ENCODE data around the gene DCHS1. TPM values are rescaled to one million over a fixed set of nuclear protein-coding genes. Genes with fewer than 3 reads are reported as not detected.
A peak's percentile ranks its signal among the peaks of the same experiment; 100 is the strongest.

The DCHS1 gene
- total RNA-seq, 2 experiments from 2014 or later: 2.1 to 2.5 TPM

DNA sequence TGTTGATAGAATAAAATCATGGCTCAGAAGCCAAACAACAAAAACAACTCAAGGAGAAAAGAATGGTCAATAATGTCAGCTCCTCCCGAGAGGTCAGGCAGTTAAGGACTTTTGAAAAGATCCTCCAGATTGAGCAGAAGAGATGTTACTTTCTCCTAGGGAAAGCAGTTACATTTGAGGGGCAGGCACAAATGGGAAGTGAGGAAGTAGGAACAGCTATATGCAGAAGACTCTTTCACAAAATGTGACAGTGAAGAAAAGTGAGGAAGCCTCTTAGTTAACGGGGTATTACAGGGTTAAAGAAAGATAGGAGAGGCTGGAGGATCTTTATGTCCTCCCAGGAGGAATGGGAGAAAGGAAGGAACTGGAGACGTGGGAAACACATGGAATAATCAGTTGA lies 3.4 kb downstream of the DCHS1 start:
- POLR2A ChIA-PET: no interaction called here
- no peak for DNase-seq
- Mint-ChIP-seq H3K36me3 (peaks cover 2% of the 10 kb centered on the region), H3K4me3 (no peak overlapping the region), H3K27me3 (peaks cover 14% of the 10 kb centered on the region), H3K4me1 (peaks cover 3% of the 10 kb centered on the region), H3K9me3 (no peaks in the 10 kb centered on the region), H3K27ac (no peak overlapping the region)
- ATAC-seq (ENCODE audit: low read depth): no peak

DNA sequence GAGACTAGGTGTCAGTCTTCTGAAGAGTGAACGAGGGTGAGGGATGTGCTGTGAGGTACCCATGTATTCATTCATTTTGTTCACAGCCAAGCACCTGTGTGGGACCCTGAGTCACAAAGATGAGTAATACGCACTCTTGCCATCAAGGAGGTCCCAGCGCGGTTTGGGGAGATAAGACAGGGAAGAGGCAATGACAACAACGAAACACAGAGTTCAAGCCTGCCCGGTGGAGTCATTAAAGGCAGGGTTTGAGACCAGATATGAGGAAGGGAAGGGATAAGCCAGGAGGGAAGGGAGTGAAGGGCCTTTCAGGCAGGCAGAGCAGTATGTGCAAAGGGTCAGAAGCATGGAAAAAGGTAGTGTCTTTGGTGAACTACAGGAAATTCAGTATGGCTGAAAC lies 4.6 kb downstream of the DCHS1 start:
- H3K27me3 Mint-ChIP-seq: peaks cover 2% of the 10 kb centered on the region
- no peaks in the 10 kb centered on the region for H3K36me3 Mint-ChIP-seq
- DNase-seq (no peak), ATAC-seq (ENCODE audit: low read depth) (no peak)
- H3K9me3 Mint-ChIP-seq: no peaks in the 10 kb centered on the region
- POLR2A ChIA-PET: no interaction called here
- H3K4me1 Mint-ChIP-seq: peaks cover 1% of the 10 kb centered on the region
- H3K27ac Mint-ChIP-seq: no peak overlapping the region
- no peak overlapping the region for H3K4me3 Mint-ChIP-seq

DNA sequence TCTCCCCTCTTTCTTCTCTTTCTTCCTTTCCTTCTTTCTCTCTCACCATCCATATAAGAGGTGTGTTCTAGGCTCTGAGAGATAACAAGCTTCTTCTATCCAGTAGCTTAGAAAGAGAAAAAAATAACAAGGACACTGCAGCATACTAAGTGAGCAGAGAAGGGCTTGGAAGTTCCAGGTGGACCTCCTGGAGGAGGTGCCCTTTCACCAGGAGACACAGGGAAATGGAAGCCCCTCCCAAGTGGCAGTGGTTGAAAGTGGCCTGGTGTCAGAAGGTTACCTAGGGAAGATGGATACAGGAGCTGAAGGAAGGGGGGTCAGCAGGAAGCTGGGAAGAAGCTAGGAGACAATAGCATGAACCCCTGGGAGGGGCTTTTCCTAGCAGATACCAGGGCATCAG lies 5.5 kb downstream of the DCHS1 start:
- H3K27me3 Mint-ChIP-seq: no peaks in the 10 kb centered on the region
- H3K27ac Mint-ChIP-seq: no peak overlapping the region

DNA sequence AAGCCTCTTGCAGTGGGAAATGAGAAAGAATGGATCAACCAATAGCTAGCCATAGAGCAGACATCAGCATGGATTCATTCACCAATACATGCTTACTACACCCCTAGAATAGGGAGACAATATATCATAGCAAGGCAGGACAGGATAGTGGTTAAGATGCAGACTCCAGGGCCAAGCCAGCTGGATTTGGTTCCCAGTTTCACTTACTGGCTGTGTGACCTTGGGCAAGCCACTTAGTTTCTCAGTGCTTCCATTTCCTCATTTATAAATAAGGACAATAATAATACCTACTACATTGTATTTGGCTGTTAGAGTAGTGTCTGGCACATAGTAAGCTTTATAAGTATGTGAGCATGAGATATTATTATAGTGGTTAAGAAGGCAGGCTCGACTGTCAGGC lies 7.1 kb downstream of the DCHS1 start:
- no peaks in the 10 kb centered on the region for H3K9me3 Mint-ChIP-seq
- DNase-seq: no peak
- POLR2A ChIA-PET: interaction anchor here (1.0 to 3.1 kb wide), 3 partner anchors 19 to 36 kb away, joined by 3 to 16 read pairs (median 3); partner anchors contain the start of gene TPP1
- no peak overlapping the region for H3K27ac Mint-ChIP-seq
- no peaks in the 10 kb centered on the region for H3K27me3 Mint-ChIP-seq
- H3K4me3 Mint-ChIP-seq: no peak overlapping the region
- ATAC-seq (ENCODE audit: low read depth): no peak
- no peaks in the 10 kb centered on the region for H3K36me3 Mint-ChIP-seq
- peaks cover 2% of the 10 kb centered on the region for H3K4me1 Mint-ChIP-seq

More for the DNA sequence above, 5.5 kb downstream of the DCHS1 start:
- Mint-ChIP-seq H3K4me3 (no peak overlapping the region), H3K9me3 (no peaks in the 10 kb centered on the region), H3K4me1 (peaks cover under 1% of the 10 kb centered on the region), H3K36me3 (no peaks in the 10 kb centered on the region)
- ATAC-seq (ENCODE audit: low read depth): no peak
- DNase-seq: no peak
- POLR2A ChIA-PET: interaction anchor here (0.9 kb wide), 2 partner anchors 29 to 33 kb away, joined by 3 to 4 read pairs; partner anchors contain the start of gene MRPL17

DNA sequence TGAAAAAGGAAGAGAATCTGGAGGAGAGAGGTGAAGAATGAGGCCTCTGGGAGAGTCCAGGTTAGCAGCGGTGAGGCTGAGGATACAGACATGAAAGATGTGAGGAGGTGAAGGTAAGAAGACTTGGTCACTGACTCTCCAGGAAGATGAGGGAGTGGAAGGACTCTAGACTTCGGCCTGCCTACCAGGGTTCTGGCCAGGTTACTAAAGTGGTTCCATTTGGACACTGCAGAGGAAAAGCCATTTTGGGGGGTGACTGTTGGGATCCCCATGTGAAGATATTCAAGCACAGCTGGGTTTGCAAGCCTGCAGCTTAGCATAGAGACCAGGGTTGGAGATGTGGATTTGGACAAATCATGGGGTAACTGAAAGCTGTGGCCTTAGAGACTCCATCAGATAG lies 7.8 kb downstream of the DCHS1 start:
- Mint-ChIP-seq H3K4me3 (no peak overlapping the region), H3K36me3 (no peaks in the 10 kb centered on the region), H3K27me3 (no peaks in the 10 kb centered on the region), H3K4me1 (peaks cover 2% of the 10 kb centered on the region), H3K27ac (no peak overlapping the region), H3K9me3 (no peaks in the 10 kb centered on the region)
- no peak for ATAC-seq (ENCODE audit: low read depth)
- POLR2A ChIA-PET: interaction anchor here (0.8 to 3.1 kb wide), 5 partner anchors 29 to 166 kb away, joined by 3 to 16 read pairs (median 4); partner anchors contain the start of gene TPP1
- DNase-seq: no peak

DNA sequence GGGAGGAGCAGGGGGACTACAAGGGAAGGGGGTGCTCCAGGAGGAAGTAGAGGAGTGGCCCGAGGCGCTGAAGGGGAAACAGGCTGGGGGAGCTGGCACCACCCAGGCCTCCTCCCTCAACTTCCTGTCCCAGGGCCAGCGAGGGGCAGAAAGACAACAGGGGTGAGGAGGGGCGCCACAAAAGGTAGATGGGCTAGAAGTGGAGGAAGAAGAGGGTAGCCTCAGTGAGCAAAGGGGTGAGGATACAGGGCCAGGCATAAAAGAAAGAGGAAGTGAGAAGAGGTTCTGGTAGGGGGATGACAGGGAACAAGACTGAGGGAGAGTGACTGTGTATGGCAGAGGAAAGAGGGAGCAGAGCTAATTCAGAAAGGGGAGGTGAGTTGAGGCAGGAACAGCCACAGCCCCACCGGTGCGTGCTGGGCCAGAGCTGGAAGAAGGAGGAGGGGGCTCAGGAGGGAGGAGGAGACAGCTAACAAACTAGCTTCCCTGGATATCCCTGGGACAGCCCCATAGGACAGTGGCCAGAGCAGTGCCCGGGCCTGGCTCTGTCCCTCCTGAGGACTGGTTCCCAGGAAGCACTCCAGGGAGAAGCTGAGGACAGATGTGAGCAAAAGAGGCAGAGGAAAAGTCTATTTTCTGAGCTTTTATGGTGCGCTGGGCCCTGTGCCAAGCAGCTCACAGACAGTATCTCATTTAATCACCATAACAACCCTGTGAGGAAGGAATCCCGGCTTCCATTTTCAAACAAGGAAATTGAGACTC lies 8.5 kb downstream of the DCHS1 start:
- no peaks in the 10 kb centered on the region for H3K36me3 Mint-ChIP-seq
- POLR2A ChIA-PET: interaction anchor here (0.5 to 3.1 kb wide), 8 partner anchors 28 to 261 kb away, joined by 3 to 16 read pairs (median 4); partner anchors contain the start of genes TAF10 and TPP1
- H3K9me3 Mint-ChIP-seq: no peaks in the 10 kb centered on the region
- ATAC-seq (ENCODE audit: low read depth): peak; percentile 69
- no peaks in the 10 kb centered on the region for H3K27me3 Mint-ChIP-seq
- DNase-seq: peak; percentile 58
- H3K4me3 Mint-ChIP-seq: no peak overlapping the region
- H3K27ac Mint-ChIP-seq: no peak overlapping the region
- H3K4me1 Mint-ChIP-seq: peaks cover 2% of the 10 kb centered on the region

DNA sequence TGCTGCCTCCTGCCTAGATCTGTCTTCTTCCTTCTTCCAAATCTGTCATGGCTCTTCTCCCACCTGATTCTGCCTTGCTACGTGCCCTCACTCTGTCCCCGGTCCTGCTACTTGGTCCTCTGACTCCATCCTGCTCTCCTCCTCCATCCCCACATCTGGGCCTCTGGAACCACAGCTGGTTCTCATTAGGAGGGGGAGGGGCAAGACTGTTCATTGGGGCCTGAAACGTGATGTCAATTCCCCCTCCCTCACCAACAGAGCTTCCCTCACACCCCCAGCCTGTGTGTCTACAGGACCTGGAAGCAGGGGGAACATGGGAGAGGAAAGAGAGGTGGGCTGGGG lies 9.1 kb downstream of the DCHS1 start:
- Mint-ChIP-seq H3K27ac (no peak overlapping the region), H3K36me3 (no peaks in the 10 kb centered on the region), H3K27me3 (no peaks in the 10 kb centered on the region), H3K9me3 (no peaks in the 10 kb centered on the region), H3K4me1 (peaks cover 2% of the 10 kb centered on the region), H3K4me3 (no peak overlapping the region)
- peak; percentile 4 for ATAC-seq (ENCODE audit: low read depth)
- DNase-seq: no peak
- POLR2A ChIA-PET: interaction anchor here (1.2 to 3.1 kb wide), 4 partner anchors 28 to 165 kb away, joined by 3 to 16 read pairs (median 6); partner anchors contain the start of genes TAF10 and TPP1

DNA sequence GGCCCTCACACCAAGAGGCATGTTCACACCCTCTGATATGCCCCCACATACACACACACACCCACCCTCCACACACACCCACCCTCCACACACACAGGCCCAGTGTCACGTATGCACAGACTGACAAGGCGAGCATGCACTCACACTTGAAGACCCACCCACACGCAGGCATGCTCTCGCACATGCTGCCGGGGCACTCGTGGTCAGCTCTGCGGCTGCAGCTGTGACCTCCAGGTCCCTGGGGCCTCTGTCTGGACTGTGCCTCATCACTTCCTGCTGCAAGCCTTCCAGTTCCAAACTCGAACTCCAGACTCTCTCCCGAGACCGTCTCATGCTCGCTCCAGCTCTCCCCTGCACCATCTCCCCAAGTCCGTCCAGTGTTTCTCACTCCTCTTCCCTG lies 9.5 kb downstream of the DCHS1 start:
- DNase-seq (no peak), ATAC-seq (ENCODE audit: low read depth) (no peak)
- POLR2A ChIA-PET: interaction anchor here (1.2 to 1.4 kb wide), 2 partner anchors 34 to 100 kb away, joined by 3 to 7 read pairs; partner anchors contain the start of gene TAF10
- no peak overlapping the region for H3K27ac Mint-ChIP-seq
- no peak overlapping the region for H3K4me3 Mint-ChIP-seq
- H3K9me3 Mint-ChIP-seq: no peaks in the 10 kb centered on the region
- peaks cover 2% of the 10 kb centered on the region for H3K4me1 Mint-ChIP-seq
- no peaks in the 10 kb centered on the region for H3K27me3 Mint-ChIP-seq
- H3K36me3 Mint-ChIP-seq: no peaks in the 10 kb centered on the region

DNA sequence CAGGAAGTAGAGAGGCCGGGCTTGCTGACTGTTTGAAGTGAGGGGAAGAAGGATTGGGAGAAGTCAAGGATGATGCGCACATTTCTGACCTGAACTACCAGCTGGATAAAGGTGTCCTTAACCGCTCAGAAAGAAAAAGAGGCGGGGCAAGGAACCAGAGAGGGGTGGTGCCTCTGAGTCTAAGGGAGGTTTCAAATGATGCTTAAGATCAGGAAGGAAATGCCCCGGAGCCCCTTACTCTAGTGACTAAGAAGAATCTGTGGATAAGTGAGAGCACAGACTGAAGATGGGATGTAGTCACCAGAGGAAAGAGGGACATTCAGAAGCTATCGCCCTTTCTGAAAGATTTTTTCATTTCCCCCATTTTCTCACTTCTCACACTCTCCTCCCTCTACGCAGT lies 12.7 kb downstream of the DCHS1 start:
- H3K9me3 Mint-ChIP-seq: no peaks in the 10 kb centered on the region
- H3K27me3 Mint-ChIP-seq: no peaks in the 10 kb centered on the region
- H3K4me1 Mint-ChIP-seq: peaks cover 8% of the 10 kb centered on the region
- ATAC-seq (ENCODE audit: low read depth) (no peak), DNase-seq (no peak)
- POLR2A ChIA-PET: no interaction called here
- no peaks in the 10 kb centered on the region for H3K36me3 Mint-ChIP-seq
- no peak overlapping the region for H3K4me3 Mint-ChIP-seq
- H3K27ac Mint-ChIP-seq: no peak overlapping the region

DNA sequence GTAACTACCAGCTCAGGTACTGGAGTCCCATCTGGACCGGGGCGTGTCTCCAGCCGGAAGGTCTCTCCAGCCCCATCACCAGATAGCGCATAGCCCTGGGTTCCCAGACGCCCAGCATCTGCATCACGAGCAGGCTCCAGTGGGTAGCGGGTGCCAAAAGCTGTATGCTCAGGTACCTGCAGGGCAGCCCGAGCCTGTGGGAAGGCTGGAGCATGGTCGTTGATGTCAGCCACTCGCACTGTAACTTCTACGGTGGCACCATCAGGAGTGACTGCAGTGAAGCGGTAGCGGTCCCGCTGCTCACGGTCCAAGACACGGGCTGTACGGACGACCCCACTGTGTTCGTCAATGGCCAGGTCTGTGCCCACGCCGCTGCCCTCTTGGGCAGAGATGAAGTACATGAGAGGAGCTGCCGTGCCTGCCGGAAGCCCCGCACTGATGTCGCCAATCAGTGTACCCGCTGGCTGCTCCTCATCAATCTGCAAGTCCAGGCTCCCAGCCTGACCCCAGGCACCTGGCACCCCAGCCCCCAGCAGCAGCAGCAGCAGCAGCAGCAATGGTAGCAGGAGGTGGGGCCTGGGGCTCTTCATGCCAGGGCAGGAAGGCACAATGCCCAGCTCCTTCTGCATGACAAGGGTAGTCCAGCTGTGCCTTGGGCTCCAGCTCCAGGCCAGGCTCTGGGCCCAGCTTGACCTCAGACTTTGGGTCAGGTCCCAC lies 14.5 kb downstream of the DCHS1 start:
- H3K36me3 Mint-ChIP-seq: no peaks in the 10 kb centered on the region
- no peaks in the 10 kb centered on the region for H3K9me3 Mint-ChIP-seq
- DNase-seq: no peak
- POLR2A ChIA-PET: interaction anchor here (1.3 kb wide), 1 partner anchor 22 kb away, joined by 4 read pairs; the partner anchor contains the start of gene TPP1
- H3K27me3 Mint-ChIP-seq: no peaks in the 10 kb centered on the region
- no peak overlapping the region for H3K27ac Mint-ChIP-seq
- no peak overlapping the region for H3K4me3 Mint-ChIP-seq
- ATAC-seq (ENCODE audit: low read depth): no peak
- H3K4me1 Mint-ChIP-seq: peaks cover 8% of the 10 kb centered on the region

DNA sequence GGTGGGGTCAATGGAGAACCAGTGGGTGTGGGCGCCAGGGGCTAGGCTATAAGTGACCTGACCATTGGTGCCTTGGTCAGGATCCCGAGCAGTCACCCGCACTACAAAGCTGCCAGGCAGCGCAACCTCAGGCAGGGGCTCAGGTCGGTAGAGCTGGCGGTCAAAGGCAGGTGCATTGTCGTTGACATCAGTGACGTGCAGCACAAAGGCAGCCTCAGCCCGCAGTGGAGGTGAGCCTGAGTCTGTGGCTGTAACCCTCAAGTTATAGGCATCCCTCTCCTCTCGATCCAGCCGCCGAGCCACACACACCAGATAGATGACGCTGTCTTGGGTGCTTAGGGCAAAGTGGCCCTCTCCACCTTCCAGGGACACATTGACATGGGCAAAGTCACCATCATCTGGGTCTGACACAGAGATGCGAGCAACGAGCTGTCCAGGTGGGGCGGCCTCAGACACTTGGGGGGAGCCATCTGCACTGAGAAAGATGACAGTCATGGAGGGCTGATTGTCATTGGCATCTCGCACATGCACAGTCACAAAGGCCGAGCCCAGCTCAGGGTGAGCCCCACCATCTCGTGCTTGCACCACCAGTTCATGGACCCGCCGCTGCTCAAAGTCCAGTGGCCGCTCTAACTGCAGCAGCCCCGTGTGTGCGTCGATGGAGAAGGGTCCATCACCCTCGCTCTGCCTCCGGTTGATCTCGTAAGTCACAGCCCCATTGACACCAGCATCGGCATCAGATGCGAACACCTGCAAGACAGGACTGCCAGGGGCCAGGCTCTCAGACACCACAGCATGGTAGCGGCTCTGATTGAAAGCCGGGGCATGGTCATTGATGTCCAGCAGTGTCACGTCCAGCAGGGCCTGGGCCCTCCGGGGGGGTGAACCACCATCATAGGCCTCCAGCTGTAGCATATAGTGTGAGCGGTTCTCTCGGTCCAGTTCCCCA lies 15.3 kb downstream of the DCHS1 start:
- no peaks in the 10 kb centered on the region for H3K27me3 Mint-ChIP-seq
- H3K4me3 Mint-ChIP-seq: no peak overlapping the region
- DNase-seq (no peak), ATAC-seq (ENCODE audit: low read depth) (no peak)
- POLR2A ChIA-PET: no interaction called here
- H3K4me1 Mint-ChIP-seq: peaks cover 8% of the 10 kb centered on the region
- no peaks in the 10 kb centered on the region for H3K36me3 Mint-ChIP-seq
- H3K27ac Mint-ChIP-seq: no peak overlapping the region
- H3K9me3 Mint-ChIP-seq: no peaks in the 10 kb centered on the region

DNA sequence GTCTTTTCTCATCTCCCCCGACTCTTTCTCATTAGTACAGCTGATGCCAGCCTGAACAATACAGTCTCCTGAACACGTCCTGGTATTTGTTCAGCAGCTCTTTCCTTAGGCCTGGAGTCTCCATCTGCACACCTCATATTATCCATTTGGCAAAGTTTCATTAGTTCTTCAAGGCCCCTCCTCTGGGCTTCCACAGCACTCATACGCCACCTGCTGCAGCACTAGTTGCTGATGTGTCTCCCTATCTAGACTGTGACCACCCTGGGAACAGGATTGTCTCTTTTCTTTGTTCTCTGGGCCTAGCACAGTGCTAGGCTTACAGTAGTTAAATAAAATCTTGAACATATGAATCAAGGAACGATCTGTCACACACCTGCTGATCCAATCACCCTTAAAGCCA lies 17.2 kb downstream of the DCHS1 start:
- Mint-ChIP-seq H3K27me3 (no peaks in the 10 kb centered on the region), H3K4me3 (no peak overlapping the region), H3K9me3 (no peaks in the 10 kb centered on the region), H3K27ac (no peak overlapping the region), H3K4me1 (peaks cover 5% of the 10 kb centered on the region), H3K36me3 (no peaks in the 10 kb centered on the region)
- DNase-seq (no peak), ATAC-seq (ENCODE audit: low read depth) (no peak)
- POLR2A ChIA-PET: interaction anchor here (1.4 kb wide), 2 partner anchors 11 to 20 kb away, joined by 3 to 5 read pairs; partner anchors contain the start of gene TPP1

DNA sequence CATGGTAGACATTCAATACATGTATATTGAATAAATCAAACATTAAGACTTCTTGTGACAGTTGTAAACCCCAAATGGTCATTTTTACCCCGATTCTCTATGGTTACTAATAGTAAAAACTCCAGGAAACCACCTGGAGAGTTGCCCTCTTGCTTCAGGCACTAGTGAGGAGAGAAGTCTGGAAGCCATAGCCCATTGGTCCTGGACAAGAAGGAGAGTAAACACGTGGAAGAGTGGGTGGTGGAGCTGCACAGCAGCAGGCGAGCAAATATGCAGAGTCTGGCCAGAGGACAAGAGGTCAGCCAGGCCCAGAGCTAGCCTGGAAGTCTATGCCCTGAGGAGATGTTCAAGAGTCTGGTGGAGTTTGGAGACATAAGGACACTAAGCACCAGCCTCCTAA lies 17.7 kb downstream of the DCHS1 start:
- H3K9me3 Mint-ChIP-seq: no peaks in the 10 kb centered on the region
- ATAC-seq (ENCODE audit: low read depth) (no peak), DNase-seq (no peak)
- no peak overlapping the region for H3K4me3 Mint-ChIP-seq
- no peaks in the 10 kb centered on the region for H3K36me3 Mint-ChIP-seq
- no peak overlapping the region for H3K27ac Mint-ChIP-seq
- H3K27me3 Mint-ChIP-seq: no peaks in the 10 kb centered on the region
- H3K4me1 Mint-ChIP-seq: peaks cover 5% of the 10 kb centered on the region
- POLR2A ChIA-PET: interaction anchor here (1.4 kb wide), 1 partner anchor 10 kb away, joined by 3 read pairs; no protein-coding TSS in a partner anchor

Measured in activated naive CD8-positive, alpha-beta T cell treated with anti-CD3 and anti-CD28 coated beads, Interleukin-2, amount 10 ng/mL, durations not matched to agents 7 days and 5 days (primary cell).